GM19351 (cell line): ENCODE measurements around the gene TINAGL1.

ENCODE experiments used
- ATAC-seq: cut with Tn5 transposase; IDR thresholded peaks from one replicate; pipeline ENCODE4 v1.9.1; 2021; ENCODE audit warnings: mild to moderate bottlenecking, moderate library complexity; ENCODE audit not compliant: unreplicated experiment

The TINAGL1 gene

DNA sequence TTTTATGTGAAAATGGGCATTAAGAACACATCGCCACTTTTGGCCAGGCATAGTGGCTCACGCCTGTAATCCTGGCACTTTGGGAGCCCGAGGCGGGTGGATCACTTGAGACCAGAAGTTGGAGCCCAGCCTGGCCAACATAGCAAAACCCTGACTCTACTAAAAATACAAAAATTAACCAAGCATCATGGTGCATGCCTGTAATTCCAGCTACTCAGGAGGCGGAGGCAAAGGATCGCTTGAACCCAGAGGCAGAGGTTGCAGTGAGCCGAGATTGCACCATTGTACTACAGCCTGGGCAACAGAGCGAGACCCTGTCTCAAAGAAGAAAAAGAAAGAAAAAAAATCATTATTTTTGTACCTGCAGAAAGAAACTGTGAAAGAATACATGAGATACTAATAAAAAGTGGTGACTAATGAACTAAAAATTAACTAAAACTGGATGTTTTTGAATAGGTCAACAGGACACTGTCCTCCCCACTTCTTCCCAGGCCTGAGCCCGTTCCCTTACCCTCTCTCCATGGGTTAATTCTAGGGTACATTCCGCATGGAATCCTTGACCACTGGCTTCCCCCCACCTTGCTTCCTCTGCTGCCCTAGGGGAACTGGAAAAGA lies 8.3 kb upstream of the TINAGL1 start:
- no peak for ATAC-seq

DNA sequence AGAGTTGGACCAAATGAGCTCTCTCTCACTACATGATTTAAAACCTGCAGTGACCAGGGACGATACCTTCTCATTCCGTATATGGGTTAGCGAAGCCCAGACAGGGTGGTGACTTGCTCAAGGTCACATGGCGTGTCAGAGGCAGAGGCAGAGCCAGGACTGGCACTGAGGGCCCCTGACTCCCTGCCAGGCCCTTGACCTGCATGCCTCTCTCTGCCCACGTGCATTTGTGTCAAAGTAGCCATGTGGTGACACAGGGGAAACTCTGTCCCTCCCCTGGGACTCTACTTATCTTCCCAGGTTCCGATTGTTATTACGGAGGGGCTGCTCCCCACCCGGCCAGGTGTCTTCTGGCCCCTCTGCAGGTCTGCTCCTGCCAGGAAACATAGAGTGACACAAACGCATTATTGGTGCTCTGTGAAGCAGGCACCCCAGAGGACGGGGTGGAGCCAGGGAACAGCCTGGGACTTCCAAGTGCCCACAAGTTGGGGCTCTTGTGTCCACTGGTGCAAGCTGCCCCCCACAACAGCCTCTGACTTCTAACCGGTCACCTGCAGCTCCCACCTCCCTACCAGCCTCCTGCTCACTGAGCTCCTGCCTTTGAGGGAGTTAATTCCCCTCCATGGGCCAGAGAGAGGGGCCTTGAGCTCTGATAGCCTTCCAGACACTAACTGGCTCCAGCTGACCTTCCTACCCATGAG lies 7.3 kb upstream of the TINAGL1 start:
- no peak for ATAC-seq

DNA sequence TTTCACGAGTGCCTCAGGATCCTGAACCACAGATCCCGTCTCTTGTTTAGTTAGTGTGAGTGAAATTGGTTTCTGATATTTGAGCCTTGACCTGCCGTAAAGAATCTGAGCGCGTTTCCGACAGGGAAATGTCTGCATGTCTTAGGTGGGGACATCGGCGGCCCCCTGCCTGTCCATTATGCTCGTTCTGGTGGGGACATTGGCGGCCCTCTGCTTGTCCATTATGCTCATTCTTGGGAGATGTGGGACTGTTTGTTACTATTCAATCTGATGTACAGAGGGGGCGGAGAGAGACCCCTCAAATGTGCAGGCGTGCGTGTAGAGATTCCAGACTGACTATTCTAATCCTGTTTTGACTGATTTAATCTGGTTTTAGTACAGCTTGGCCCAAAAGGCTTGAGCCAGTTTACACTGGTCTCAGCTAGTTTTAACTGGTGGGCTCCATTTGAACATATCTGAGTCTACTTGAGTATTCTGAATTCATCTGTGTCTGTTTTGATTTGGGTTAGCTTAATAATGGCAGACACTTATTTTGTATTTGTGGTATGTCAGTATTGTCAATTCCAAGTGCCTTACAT lies 6.6 kb upstream of the TINAGL1 start:
- ATAC-seq = no peak

GRCh38 chr1:31570228-31570627 lies 6.1 kb upstream of the TINAGL1 start:
- no peak for ATAC-seq

DNA sequence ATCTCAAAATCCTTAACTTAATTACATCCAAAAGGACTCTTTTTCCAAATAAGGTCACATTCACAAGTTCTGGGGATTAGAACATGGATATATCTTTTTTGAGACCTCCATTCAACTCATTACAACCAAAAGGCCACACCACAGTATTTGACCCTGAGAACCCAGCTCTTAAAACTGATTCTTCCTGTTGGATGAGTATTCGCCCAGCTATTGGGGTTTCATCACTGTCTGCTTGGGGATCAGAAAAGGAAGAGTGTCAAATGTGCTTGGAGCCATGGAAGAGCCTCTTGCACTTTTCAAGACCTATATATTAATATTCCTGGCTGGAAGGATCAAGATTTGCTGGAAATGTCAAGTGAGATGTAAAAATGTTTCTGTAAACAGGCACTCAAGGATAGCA lies 5.4 kb upstream of the TINAGL1 start:
- ATAC-seq = no peak

GRCh38 chr1:31571340-31572295 lies 4.7 kb upstream of the TINAGL1 start:
- ATAC-seq = no peak

GRCh38 chr1:31572323-31573104 lies 3.8 kb upstream of the TINAGL1 start:
- no peak for ATAC-seq

GRCh38 chr1:31573261-31573660 lies 3.1 kb upstream of the TINAGL1 start:
- no peak for ATAC-seq

GRCh38 chr1:31574749-31575368 lies 1.5 kb upstream of the TINAGL1 start:
- no peak for ATAC-seq

DNA sequence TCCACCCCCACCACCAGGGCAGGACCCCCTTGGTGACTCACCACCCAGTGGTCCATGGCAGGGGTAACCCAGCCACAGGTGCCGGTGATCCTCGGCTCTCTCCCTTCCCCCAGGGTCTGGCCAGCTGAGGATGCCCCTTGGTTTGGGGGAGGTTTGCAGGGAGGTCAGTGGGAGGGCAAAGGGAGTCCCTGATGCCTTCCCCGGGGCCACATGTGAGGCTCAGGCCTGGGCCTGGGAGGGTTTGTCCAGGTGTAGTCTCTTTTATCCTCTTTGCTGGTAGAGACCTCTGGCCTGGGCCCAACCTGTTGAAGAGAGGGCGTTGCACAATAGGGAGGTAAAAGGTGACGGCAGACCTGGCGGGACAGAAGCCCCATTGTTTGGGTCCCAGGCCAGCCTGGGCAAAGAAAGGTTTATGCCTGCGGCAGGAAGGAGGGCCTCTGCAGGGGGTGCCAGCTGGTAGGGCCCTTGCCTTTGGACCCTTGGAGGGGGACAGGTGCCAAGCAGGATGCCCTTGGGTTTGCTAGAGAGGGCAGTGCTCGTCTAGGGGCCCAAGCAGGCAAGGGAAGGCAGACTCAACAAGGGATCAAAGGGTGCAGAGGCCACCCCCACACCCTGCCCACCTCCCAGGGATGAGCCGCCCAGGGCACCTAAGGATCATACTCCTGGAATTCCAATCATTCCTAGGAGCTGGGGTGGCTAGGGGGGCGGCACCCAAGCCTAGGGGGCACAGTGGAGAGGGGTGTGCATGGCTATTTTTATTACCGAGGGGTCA lies 760 bp upstream of the TINAGL1 start:
- ATAC-seq = no peak

GRCh38 chr1:31576743-31577455 lies 584 bp downstream of the TINAGL1 start:
- no peak for ATAC-seq

DNA sequence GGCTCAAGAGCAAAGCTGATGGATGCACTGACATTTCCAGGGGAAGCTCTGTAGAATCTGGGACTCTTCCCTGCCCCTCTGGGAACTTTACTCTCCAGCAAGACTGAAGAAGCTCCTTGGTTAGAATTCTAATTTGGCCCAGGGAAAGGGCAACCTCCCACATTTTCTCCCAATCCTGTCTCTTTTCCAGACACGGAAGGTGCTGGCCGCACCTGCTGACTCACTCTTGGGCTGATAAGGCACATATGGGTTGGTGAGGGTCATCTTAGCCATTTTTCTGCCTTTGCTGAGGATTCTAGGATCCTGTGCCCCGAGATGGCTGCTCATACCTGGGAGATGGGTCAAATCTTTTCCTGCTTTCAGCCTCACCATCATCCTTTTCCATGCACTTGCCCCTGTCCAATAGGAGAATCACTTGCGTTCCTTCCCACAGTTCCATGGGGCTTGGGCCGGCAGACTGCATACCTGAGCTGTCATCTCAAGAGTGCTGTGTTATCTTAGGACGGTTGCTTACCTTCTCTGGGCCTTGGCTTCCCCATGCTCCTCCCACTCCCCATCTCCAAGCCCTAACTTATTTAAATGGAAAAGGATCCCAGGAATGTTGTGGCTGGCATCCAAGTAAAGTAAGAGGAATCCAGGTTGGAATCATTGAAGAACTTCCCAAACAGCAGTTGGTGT lies 1.3 kb downstream of the TINAGL1 start:
- ATAC-seq = no peak

- ATAC-seq = no peak
These were observed 3.1 kb downstream of the TINAGL1 start for GRCh38 chr1:31579374-31579773.

- ATAC-seq = no peak
These were observed 4.2 kb downstream of the TINAGL1 start for GRCh38 chr1:31580513-31580870.

- ATAC-seq = no peak
These were observed 4.7 kb downstream of the TINAGL1 start for GRCh38 chr1:31580891-31581603.

DNA sequence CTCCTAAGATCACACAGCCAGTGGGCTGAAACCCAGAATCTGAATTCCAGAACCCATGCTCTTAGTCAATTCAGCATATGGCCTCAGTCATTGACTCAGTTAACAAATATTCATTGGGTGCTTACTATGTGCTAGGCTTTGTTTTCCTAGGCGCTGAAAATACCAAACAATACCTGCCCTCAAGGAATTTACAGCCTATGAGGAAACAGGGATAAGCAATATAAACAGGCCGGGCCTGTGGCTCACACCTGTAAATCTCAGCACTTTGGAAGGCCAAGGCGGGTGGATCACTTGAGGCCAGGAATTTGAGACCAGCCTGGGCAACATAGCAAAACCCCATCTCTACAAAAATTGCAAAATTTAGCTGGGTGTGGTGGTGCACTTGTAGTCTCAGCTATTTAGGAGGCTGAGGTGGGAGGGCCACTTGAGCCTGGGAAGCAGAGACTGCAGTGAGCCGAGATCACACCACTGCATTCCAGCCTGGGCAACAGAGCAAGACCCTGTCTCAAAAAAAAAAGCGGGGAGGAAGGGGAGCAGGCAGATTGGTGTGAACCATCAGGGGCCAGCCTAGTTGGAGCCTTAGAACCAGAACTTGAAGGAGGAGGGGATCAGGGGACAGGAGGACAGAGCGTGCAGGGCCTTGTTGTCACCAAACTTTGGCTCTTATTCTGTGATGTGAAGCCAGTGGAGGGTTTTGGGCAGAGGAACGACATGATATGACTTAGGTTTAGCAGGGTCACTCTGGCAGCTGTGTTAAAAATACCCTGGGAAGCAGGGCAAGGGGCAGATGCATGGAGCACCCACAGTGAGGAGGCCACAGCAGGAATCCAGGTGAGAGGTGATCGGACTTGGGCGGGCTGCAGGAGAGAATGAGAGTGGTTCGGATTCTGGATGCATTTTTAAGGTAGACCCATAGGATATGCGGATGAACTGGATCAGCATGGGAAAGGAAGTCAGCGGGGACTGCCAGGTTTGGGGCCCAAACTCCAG lies 5.8 kb downstream of the TINAGL1 start:
- ATAC-seq = no peak
